Activated CD4-positive, alpha-beta T cell treated with anti-CD3 and anti-CD28 coated beads for 4 hours (primary cell): Measurements from ENCODE around the gene PRRT1B.

ENCODE experiments used
- DNase-seq, 2 donors: peaks; one replicate each; pipeline ENCODE4 v3.0.0-alpha.2; 2020

The PRRT1B gene

GRCh38 chr9:131554087-131554842 lies 8.9 kb downstream of the PRRT1B start:
- DNase-seq: no peak

DNA sequence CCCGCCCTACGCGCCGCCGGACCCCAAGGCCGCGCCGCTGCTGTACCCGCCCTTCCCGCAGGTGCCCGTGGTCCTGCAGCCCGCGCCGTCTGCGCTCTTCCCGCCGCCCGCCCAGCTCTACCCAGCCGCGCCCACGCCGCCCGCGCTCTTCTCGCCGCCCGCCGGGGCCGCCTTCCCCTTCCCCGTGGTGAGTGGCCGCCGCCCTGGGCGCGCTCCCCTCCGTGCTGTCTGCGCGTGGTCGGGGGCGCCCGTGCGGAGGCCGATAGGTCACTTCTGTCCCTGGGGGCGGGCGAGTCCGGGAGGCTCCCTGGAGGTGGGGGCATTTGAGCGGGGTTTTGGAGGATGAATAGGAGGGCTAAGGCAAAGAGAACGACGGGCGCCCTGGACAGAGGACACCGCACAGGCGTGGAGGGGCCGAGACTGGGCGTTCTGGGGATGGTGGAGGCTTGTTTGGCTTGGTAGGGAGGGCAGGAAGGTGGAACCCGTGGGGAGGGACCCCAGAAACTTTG lies 9.6 kb downstream of the PRRT1B start:
- DNase-seq: no peak

GRCh38 chr9:131555841-131556673 lies 10.7 kb downstream of the PRRT1B start:
- DNase-seq: no peak

- no peak for DNase-seq
These were observed 12.7 kb downstream of the PRRT1B start for GRCh38 chr9:131557855-131558548.

- DNase-seq: no peak
These were observed 14.2 kb downstream of the PRRT1B start for GRCh38 chr9:131559421-131560000.

DNA sequence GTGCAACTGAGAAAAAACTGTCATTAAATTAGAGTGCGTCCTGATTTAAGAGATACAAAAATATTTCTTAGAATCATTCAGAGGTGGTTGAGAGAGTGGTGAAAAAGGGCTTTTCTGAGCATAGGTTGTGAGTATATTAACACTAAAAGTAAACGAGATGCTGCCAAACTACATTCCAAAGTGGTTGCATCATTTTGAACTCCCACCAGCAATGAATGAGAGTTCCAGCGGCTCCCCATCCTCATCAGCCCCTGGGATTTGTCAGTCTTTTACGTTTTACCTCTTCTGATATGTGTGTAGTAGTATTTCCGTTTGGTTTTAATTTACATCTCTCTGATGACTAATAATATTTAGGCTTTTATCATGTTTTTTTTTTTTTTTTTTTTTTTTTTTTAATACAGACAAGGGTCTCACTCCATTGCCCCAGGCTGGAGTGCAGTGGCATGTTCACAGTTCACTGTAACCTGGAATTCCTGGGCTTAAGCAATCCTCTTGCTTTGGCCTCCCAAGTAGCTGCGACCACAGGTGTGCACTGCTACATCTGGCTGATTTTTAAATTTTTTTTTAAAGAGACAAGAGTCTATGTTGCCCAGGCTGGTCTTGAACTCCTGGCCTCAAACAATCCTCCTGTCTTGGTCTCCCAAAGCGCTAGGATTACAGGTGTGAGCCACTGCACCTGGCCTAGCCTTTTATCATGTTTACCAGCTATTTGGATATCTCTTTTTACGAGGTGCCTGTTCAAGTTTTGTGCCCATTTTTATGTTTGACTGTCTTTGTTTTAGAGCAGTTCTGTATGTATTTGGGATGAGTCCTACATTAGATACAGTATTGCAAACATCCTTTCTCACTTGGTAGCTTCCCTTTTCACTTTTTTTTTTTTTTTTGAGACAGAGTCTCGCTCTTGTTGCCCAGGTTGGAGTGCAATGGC lies 17.0 kb downstream of the PRRT1B start:
- DNase-seq: no peak

DNA sequence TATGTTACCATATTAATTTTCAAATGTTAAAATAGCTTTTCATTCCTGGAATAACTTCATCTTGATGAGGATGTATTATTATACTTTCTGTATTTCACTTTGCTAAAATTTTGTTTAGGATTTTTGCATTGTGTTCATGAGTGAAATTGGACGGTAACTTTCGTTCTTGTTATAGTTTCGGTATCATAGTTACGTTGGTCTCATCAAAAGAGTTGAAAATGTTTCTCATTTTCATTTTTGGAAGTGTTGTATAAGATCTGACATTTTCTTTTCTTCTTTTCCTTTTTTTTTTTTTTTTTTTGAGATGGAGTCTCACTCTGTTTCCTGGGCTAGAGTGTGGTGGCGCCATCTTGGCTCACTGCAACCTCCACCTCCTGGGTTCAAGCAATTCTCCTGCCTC lies 20.0 kb downstream of the PRRT1B start:
- DNase-seq: no peak

GRCh38 chr9:131566158-131566557 lies 20.8 kb downstream of the PRRT1B start:
- DNase-seq: no peak

DNA sequence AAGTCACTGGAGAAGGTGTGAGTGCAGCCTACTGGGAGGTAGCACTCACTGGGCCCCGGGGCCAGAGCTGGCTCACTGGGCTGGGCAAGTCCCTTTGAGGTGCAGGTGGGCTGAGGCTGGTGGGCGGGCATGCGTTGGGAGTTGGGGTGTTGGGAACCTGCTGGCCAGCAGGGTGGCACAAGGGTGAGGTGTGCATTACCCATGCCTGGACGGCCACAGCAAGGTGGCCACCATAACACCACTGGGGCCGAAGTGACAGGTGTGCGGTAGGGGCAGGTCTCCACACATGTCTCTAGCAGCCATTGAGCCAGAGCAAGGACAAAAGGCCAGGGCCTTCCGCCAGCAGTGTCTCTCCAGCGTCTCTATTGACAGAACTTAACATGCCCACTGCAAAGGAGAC lies 22.6 kb downstream of the PRRT1B start:
- DNase-seq: no peak

- no peak for DNase-seq
These were observed 29.7 kb downstream of the PRRT1B start for GRCh38 chr9:131574730-131575640.

DNA sequence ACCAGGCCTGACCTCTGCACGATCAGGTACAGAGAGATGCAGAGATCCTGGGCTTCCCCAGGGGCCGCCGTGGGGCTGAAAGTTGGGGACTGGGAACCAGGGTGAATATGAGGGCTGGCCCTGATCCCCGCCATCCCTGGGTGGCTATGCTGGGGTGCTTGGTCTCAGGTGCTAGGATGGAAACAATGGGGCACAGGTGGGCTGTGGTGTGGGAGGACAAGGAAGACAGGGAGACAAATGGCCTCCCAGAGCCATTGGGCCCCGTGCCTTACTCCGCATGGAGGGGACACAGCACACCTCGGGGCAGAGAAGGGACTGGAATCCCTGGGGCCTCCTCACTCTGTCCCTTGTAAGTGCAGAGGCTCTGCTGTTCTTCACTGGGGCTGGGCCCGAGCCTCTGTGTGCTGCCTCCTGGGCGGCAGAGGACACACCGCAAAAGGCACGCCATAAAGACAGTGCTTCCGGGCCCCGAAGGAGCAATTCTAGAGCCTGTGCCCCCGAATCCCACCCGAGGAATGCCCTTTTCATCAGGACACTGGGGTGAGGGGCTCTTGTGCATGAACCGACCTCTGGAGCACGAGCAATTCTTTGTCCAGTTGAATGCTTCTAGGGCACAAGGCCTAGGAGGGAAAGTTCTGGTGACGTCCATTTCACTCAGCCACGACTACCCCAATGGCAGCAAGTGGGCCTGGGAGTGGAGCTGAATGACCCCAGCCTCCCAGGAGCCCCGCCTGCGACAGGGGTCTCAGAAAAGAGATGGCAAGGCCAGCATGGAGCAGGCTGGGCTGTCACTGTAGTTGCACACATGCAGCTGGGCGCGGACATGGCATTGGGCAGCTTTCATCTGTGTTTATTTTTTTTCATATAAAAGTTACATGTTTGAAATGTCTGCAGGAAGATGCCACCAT lies 30.9 kb downstream of the PRRT1B start:
- no peak for DNase-seq

GRCh38 chr9:131577005-131578000 lies 32.0 kb downstream of the PRRT1B start:
- DNase-seq: no peak

DNA sequence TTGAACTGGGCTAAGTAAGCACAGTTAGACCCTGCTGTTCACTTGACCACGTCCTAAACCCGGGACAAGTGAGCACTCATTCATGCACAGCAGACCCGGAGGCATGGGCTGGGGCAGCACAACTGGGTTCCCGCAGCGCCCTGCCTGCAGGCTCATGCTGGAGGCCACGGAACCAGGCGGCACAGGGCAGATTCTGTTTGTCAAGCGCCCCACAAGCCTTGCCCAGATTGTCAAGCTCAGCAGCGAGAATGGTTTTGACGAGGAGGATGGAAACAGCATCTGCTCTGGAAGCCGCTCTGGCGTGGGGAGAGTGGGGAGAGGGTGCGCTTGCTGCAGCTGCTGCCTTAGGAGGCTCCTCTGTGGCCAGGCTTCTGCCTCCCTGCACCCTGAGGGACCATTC lies 32.7 kb downstream of the PRRT1B start:
- DNase-seq: no peak

GRCh38 chr9:131578731-131579504 lies 33.6 kb downstream of the PRRT1B start:
- peak; percentile 34 for DNase-seq

GRCh38 chr9:131579789-131580211 lies 34.5 kb downstream of the PRRT1B start:
- DNase-seq: no peak

- DNase-seq: no peak
These were observed 35.0 kb downstream of the PRRT1B start for GRCh38 chr9:131580358-131580757.

- DNase-seq: no peak
These were observed 36.7 kb downstream of the PRRT1B start for GRCh38 chr9:131582056-131582455.
